HepG2 (cell line): ENCODE measurements around the gene NYAP1. TPM values are rescaled to one million over a fixed set of nuclear protein-coding genes. Genes with fewer than 3 reads are reported as not detected.
A peak's percentile ranks its signal among the peaks of the same experiment; 100 is the strongest.

Source experiments
- ADNP ChIP-seq: sonication (generic); formaldehyde crosslinking; IDR thresholded peaks from 2 replicates; pipeline ENCODE4 v1.4.0; 2020; ENCODE audit warnings: missing genetic modification reagents
- ARID2 ChIP-seq: sonication (generic); formaldehyde crosslinking; IDR thresholded peaks from 2 replicates; pipeline ENCODE4 v1.8.1; 2022; ENCODE audit warnings: mild to moderate bottlenecking, missing genetic modification reagents, borderline replicate concordance
- BORCS8-MEF2B ChIP-seq: sonication (generic); formaldehyde crosslinking; IDR thresholded peaks from 2 replicates; pipeline ENCODE4 v1.8.0; 2022; ENCODE audit warnings: mild to moderate bottlenecking, missing genetic modification reagents
- ETV6 ChIP-seq: sonication (generic); formaldehyde crosslinking; conservative IDR thresholded peaks from 2 replicates; pipeline ENCODE4 v1.4.0; 2020; ENCODE audit warnings: missing genetic modification reagents
- EZH2 ChIP-seq: conservative IDR thresholded peaks from 2 replicates; pipeline ENCODE4 v1.6.1; 2012; ENCODE audit warnings: mild to moderate bottlenecking, low read depth, low read length, moderate library complexity
- GFI1 ChIP-seq: sonication (generic); formaldehyde crosslinking; IDR thresholded peaks from 2 replicates; pipeline ENCODE4 v1.5.0; 2020; ENCODE audit warnings: missing genetic modification reagents, mild to moderate bottlenecking, borderline replicate concordance
- KDM5A ChIP-seq: fragments of 200-600 bp; sonication (generic); IDR thresholded peaks from 2 replicates; pipeline ENCODE4 v1.7.0; 2018; ENCODE audit warnings: antibody characterized with exemption, mild to moderate bottlenecking, low read length, borderline replicate concordance
- MTA1 ChIP-seq: sonication (generic); formaldehyde crosslinking; IDR thresholded peaks from 2 replicates; pipeline ENCODE4 v1.4.0; 2020; ENCODE audit warnings: missing genetic modification reagents, mild to moderate bottlenecking, borderline replicate concordance
- POLR2G ChIP-seq: fragments of 200-400 bp; formaldehyde crosslinking; IDR thresholded peaks from 2 replicates; pipeline ENCODE4 v1.6.1; 2018; ENCODE audit warnings: mild to moderate bottlenecking, low read depth, low read length, moderate library complexity
- RBM39 ChIP-seq: fragments of 200-400 bp; formaldehyde crosslinking; IDR thresholded peaks from one replicate; pipeline ENCODE4 v1.6.1; 2018; ENCODE audit warnings: antibody characterized with exemption, mild to moderate bottlenecking, low read depth, low read length; ENCODE audit not compliant: poor library complexity, severe bottlenecking
- SIX1 ChIP-seq: sonication (generic); formaldehyde crosslinking; IDR thresholded peaks from 2 replicates; pipeline ENCODE4 v1.4.0; 2020; ENCODE audit warnings: missing genetic modification reagents, borderline replicate concordance
- TAF1 ChIP-seq: sonication (generic); formaldehyde crosslinking; IDR thresholded peaks from 2 replicates; pipeline ENCODE4 v1.4.0; 2020; ENCODE audit warnings: missing genetic modification reagents
- TGIF2 ChIP-seq: IDR thresholded peaks from 2 replicates; pipeline ENCODE4 v1.6.1; 2016; ENCODE audit warnings: control low read depth, missing compliant biosample characterization
- TMF1 ChIP-seq: sonication (generic); formaldehyde crosslinking; IDR thresholded peaks from 2 replicates; pipeline ENCODE4 v1.8.1; 2022; ENCODE audit warnings: low read depth, missing genetic modification reagents
- ZBTB20 ChIP-seq: sonication (generic); formaldehyde crosslinking; IDR thresholded peaks from 2 replicates; pipeline ENCODE4 v1.8.1; 2023; ENCODE audit warnings: missing genetic modification reagents, low read depth, mild to moderate bottlenecking, borderline replicate concordance
- ZBTB7A ChIP-seq: sonication (generic); formaldehyde crosslinking; IDR thresholded peaks from 2 replicates; pipeline ENCODE4 v1.8.0; 2022; ENCODE audit warnings: mild to moderate bottlenecking, missing genetic modification reagents
- ZFY ChIP-seq: sonication (generic); formaldehyde crosslinking; IDR thresholded peaks from 2 replicates; pipeline ENCODE4 v1.4.0; 2020; ENCODE audit warnings: missing genetic modification reagents
- ZNF331 ChIP-seq: sonication (generic); formaldehyde crosslinking; IDR thresholded peaks from 2 replicates; pipeline ENCODE4 v1.4.0; 2020; ENCODE audit warnings: missing genetic modification reagents
- ZNF468 ChIP-seq: sonication (generic); formaldehyde crosslinking; IDR thresholded peaks from 2 replicates; pipeline ENCODE4 v1.8.0; 2022; ENCODE audit warnings: mild to moderate bottlenecking, moderate library complexity, missing genetic modification reagents
- ZNF619 ChIP-seq: sonication (generic); formaldehyde crosslinking; IDR thresholded peaks from 2 replicates; pipeline ENCODE4 v1.4.0; 2020; ENCODE audit warnings: mild to moderate bottlenecking, missing genetic modification reagents
- polyA plus RNA-seq, 8 experiments: library from polyadenylated mRNA; depleted of rRNA in 3 of 8; stranded (reverse) in 7 of 8; unstranded in 1 of 8; fragments of >200 nt; fragmentation: Illumina TruSeq in 4 of 8; extraction: Trizol in 4 of 8; gene quantifications; 2 replicates each; pipeline versions ENCODE4 v1.2.1 to v1.2.3, GENCODE V29; 2011 to 2016; ENCODE audit warnings: low read depth in 4 of 8, missing spikeins in 1 of 8, mixed read lengths in 1 of 8; ENCODE audit not compliant: insufficient read depth in 1 of 8
- total RNA-seq, 5 experiments: library from RNA; depleted of rRNA; stranded (reverse); fragments of >200 nt; fragmentation: Illumina TruSeq; extraction: Trizol; gene quantifications; 2 replicates each; pipeline ENCODE4 v1.2.3, GENCODE V29; 2016; ENCODE audit warnings: low read depth in 1 of 5
- TF ChIP-seq, protein P1 (sequence below): sonication (generic); formaldehyde crosslinking; IDR thresholded peaks from 2 replicates; pipeline ENCODE4 v1.4.0; 2020; ENCODE audit warnings: missing genetic modification reagents
- TF ChIP-seq, protein P2 (sequence below): sonication (generic); formaldehyde crosslinking; IDR thresholded peaks from 2 replicates; pipeline ENCODE4 v1.5.0; 2020; ENCODE audit warnings: missing genetic modification reagents
- TF ChIP-seq, protein P3 (sequence below): sonication (generic); formaldehyde crosslinking; IDR thresholded peaks from 2 replicates; pipeline ENCODE4 v1.4.0; 2020; ENCODE audit warnings: mild to moderate bottlenecking, missing genetic modification reagents

Gene NYAP1
- total and polyA plus RNA-seq, 2 of the 13 experiments (the other 11 are each of a cell fraction or from before 2014, with no cell fraction given): 0.15 to 0.46 TPM

DNA sequence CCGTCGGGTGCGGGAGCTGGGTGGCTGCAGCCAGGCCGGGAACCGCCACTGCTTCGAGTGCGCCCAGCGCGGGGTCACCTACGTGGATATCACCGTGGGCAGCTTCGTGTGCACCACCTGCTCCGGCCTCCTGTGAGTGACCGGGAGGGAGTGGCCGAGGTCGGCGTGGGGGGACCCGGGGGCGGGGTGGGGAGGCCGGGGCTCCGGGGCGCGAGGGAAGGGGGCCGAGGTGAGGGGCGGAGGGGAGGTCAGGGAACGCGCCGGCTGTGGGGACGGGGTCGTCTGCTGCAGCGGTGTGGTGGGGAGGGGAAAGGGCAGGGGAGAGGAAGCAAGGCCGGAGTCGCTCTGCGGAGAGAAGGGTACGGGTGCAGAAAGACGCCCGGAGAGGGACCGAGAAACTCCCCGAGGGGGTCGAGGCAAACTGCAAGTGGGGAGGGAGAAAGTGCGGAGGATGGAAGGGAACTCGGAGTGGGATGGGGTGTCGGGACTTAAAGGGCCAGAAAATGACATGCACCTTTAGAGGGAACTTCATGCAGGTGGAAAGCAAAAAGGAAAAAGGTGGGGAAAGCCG, 55.8 kb downstream of the NYAP1 start (continued):
- TF ChIP-seq ZBTB20 (CRISPR knock-in tag): 0 out of 2 replicates have a peak, but pooled peaks have one; percentile 14
- peak; percentile 3; the same call in 1 of the 2 replicates for TF ChIP-seq MTA1 (CRISPR knock-in tag)
- TF ChIP-seq POLR2G: peak; percentile 2
- no peak for TF ChIP-seq EZH2
- TF ChIP-seq, protein P1, sequence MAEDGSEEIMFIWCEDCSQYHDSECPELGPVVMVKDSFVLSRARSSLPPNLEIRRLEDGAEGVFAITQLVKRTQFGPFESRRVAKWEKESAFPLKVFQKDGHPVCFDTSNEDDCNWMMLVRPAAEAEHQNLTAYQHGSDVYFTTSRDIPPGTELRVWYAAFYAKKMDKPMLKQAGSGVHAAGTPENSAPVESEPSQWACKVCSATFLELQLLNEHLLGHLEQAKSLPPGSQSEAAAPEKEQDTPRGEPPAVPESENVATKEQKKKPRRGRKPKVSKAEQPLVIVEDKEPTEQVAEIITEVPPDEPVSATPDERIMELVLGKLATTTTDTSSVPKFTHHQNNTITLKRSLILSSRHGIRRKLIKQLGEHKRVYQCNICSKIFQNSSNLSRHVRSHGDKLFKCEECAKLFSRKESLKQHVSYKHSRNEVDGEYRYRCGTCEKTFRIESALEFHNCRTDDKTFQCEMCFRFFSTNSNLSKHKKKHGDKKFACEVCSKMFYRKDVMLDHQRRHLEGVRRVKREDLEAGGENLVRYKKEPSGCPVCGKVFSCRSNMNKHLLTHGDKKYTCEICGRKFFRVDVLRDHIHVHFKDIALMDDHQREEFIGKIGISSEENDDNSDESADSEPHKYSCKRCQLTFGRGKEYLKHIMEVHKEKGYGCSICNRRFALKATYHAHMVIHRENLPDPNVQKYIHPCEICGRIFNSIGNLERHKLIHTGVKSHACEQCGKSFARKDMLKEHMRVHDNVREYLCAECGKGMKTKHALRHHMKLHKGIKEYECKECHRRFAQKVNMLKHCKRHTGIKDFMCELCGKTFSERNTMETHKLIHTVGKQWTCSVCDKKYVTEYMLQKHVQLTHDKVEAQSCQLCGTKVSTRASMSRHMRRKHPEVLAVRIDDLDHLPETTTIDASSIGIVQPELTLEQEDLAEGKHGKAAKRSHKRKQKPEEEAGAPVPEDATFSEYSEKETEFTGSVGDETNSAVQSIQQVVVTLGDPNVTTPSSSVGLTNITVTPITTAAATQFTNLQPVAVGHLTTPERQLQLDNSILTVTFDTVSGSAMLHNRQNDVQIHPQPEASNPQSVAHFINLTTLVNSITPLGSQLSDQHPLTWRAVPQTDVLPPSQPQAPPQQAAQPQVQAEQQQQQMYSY: 0 out of 2 replicates have a peak, but pooled peaks have one; percentile 36
- TF ChIP-seq, protein P2, sequence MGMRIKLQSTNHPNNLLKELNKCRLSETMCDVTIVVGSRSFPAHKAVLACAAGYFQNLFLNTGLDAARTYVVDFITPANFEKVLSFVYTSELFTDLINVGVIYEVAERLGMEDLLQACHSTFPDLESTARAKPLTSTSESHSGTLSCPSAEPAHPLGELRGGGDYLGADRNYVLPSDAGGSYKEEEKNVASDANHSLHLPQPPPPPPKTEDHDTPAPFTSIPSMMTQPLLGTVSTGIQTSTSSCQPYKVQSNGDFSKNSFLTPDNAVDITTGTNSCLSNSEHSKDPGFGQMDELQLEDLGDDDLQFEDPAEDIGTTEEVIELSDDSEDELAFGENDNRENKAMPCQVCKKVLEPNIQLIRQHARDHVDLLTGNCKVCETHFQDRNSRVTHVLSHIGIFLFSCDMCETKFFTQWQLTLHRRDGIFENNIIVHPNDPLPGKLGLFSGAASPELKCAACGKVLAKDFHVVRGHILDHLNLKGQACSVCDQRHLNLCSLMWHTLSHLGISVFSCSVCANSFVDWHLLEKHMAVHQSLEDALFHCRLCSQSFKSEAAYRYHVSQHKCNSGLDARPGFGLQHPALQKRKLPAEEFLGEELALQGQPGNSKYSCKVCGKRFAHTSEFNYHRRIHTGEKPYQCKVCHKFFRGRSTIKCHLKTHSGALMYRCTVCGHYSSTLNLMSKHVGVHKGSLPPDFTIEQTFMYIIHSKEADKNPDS: no peak
- TF ChIP-seq SIX1 (CRISPR knock-in tag): no peak
- 0 out of 2 replicates have a peak, but pooled peaks have one; percentile 11 for TF ChIP-seq ZNF468 (CRISPR knock-in tag)
- TF ChIP-seq GFI1 (CRISPR knock-in tag): 0 out of 2 replicates have a peak, but pooled peaks have one; percentile 8
- TF ChIP-seq ADNP (CRISPR knock-in tag): no peak
- peak; percentile 10 for TF ChIP-seq RBM39
- peak; percentile 28 for TF ChIP-seq TAF1
- TF ChIP-seq KDM5A: peak; percentile 13; the same call in 1 of the 2 replicates
- 0 out of 2 replicates have a peak, but pooled peaks have one; percentile 3 for TF ChIP-seq ZNF331
- no peak for TF ChIP-seq BORCS8-MEF2B (CRISPR knock-in tag)
- peak; percentile 7 for TF ChIP-seq ZFY (CRISPR knock-in tag)
- TF ChIP-seq ZNF619: no peak
- TF ChIP-seq ZBTB7A (CRISPR knock-in tag): 0 out of 2 replicates have a peak, but pooled peaks have one; percentile 42
- TF ChIP-seq TGIF2 (CRISPR knock-in tag): no peak
- TF ChIP-seq, protein P3, sequence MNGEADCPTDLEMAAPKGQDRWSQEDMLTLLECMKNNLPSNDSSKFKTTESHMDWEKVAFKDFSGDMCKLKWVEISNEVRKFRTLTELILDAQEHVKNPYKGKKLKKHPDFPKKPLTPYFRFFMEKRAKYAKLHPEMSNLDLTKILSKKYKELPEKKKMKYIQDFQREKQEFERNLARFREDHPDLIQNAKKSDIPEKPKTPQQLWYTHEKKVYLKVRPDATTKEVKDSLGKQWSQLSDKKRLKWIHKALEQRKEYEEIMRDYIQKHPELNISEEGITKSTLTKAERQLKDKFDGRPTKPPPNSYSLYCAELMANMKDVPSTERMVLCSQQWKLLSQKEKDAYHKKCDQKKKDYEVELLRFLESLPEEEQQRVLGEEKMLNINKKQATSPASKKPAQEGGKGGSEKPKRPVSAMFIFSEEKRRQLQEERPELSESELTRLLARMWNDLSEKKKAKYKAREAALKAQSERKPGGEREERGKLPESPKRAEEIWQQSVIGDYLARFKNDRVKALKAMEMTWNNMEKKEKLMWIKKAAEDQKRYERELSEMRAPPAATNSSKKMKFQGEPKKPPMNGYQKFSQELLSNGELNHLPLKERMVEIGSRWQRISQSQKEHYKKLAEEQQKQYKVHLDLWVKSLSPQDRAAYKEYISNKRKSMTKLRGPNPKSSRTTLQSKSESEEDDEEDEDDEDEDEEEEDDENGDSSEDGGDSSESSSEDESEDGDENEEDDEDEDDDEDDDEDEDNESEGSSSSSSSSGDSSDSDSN (CRISPR knock-in tag): peak; percentile 45; the same call in 1 of the 2 replicates
- TF ChIP-seq ETV6 (CRISPR knock-in tag): peak; percentile 31; the same call in 1 of the 2 replicates
- no peak for TF ChIP-seq ARID2
- 0 out of 2 replicates have a peak, but pooled peaks have one; percentile 20 for TF ChIP-seq TMF1
